Measurements from ENCODE around the gene ZBTB20.
A peak's percentile ranks its signal among the peaks of the same experiment; 100 is the strongest.

The ZBTB20 gene

DNA sequence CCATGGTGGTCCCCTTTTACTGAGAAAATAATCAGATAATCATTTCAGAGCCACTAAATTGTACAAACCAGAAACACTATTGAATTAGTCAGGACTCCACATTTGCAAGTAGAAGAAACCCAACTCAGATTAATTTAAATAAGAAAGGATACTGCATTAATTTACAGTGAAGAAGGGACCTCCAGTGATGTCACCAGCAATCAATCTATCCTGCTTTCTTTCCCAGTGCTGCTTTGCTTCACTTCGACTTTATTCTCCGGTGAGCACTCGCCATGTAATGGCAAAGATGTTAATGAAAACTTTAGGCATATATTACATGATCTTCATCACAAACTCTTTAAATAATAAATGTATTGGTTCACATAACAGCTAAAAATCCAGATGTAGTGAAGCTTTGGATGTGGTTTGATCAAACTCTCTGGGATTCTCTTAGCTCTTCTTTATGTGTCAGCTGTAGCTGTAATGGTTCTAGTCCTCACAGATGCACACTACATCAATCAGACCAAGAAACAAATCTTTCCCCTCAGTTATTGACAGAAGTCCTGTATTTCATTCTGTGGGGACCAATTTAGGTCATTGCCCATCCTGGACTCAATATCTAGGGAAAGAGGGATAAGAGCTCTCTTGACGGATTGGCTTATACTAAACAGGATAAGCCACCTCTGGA, 14.2 kb upstream of the ZBTB20 start:
- no peaks in the 10 kb centered on the region for H4K20me1 ChIP-seq (ENCODE audit: insufficient read depth, low read length)
- H3K27me3 ChIP-seq (replicated peaks; ENCODE audit: insufficient read depth, low read length) = no peaks in the 10 kb centered on the region
- H3K9ac ChIP-seq (ENCODE audit: low read length) = no peak overlapping the region
- no peaks in the 10 kb centered on the region for H3K79me2 ChIP-seq (ENCODE audit: low read length)
- TF ChIP-seq, protein P1, sequence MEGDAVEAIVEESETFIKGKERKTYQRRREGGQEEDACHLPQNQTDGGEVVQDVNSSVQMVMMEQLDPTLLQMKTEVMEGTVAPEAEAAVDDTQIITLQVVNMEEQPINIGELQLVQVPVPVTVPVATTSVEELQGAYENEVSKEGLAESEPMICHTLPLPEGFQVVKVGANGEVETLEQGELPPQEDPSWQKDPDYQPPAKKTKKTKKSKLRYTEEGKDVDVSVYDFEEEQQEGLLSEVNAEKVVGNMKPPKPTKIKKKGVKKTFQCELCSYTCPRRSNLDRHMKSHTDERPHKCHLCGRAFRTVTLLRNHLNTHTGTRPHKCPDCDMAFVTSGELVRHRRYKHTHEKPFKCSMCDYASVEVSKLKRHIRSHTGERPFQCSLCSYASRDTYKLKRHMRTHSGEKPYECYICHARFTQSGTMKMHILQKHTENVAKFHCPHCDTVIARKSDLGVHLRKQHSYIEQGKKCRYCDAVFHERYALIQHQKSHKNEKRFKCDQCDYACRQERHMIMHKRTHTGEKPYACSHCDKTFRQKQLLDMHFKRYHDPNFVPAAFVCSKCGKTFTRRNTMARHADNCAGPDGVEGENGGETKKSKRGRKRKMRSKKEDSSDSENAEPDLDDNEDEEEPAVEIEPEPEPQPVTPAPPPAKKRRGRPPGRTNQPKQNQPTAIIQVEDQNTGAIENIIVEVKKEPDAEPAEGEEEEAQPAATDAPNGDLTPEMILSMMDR (IDR thresholded peaks at IDR 0.05; ENCODE audit: low read length) = no peak
- no peak for TF ChIP-seq EZH2phosphoT487 (IDR thresholded peaks at IDR 0.05; ENCODE audit: low read length)
- TF ChIP-seq EZH2 (optimal IDR thresholded peaks at IDR 0.05; ENCODE audit: low read depth, low read length) = no peak
- no peak for DNase-seq
- no peaks in the 10 kb centered on the region for H3K9me3 ChIP-seq (replicated peaks; ENCODE audit: insufficient read depth, low read length)
- H3K9me2 ChIP-seq (replicated peaks; ENCODE audit: insufficient read depth, low read length) = no peaks in the 10 kb centered on the region
- no peak overlapping the region for H2AFZ ChIP-seq (ENCODE audit: low read length)
- no peak overlapping the region for H3K27ac ChIP-seq (ENCODE audit: low read length)
- no peaks in the 10 kb centered on the region for H3K36me3 ChIP-seq (replicated peaks; ENCODE audit: insufficient read depth, low read length)
- no peak overlapping the region for H3K4me3 ChIP-seq (ENCODE audit: low read length)
- no peak overlapping the region for H3K4me2 ChIP-seq (ENCODE audit: low read depth, low read length)
- peaks cover 14% of the 10 kb centered on the region for H3K4me1 ChIP-seq (ENCODE audit: low read length)
- H3F3A ChIP-seq (ENCODE audit: insufficient read depth, low read length) = no peaks in the 10 kb centered on the region

DNA sequence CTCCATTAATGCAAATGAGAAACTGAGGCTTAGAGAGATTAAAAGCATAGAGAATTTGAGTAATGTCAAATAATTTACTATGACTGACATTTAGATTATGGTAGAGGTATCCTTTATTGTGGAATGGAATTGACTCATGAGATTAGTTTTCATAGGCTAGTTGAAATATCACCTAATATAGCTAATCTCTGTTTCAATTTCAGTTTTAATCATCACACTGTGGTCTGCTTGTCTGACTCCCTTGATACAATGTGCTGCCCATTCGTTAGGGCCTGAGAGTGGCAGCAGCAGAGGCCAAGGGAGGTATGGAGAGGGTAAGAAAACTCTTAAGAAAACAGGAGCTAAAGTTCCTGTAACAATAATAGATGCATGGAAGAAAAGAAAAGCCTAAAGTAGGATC, 13.2 kb upstream of the ZBTB20 start:
- peaks cover 11% of the 10 kb centered on the region for H3K4me1 ChIP-seq (ENCODE audit: low read length)
- peak overlapping the region; percentile 22; the same call in 1 of the 2 replicates for H3K27ac ChIP-seq (ENCODE audit: low read length)
- H3F3A ChIP-seq (ENCODE audit: insufficient read depth, low read length) = no peaks in the 10 kb centered on the region
- no peaks in the 10 kb centered on the region for H3K9me3 ChIP-seq (replicated peaks; ENCODE audit: insufficient read depth, low read length)
- peak overlapping the region; percentile 32 for H2AFZ ChIP-seq (ENCODE audit: low read length)
- no peaks in the 10 kb centered on the region for H3K36me3 ChIP-seq (replicated peaks; ENCODE audit: insufficient read depth, low read length)
- H3K27me3 ChIP-seq (replicated peaks; ENCODE audit: insufficient read depth, low read length) = no peaks in the 10 kb centered on the region
- H4K20me1 ChIP-seq (ENCODE audit: insufficient read depth, low read length) = no peaks in the 10 kb centered on the region
- no peaks in the 10 kb centered on the region for H3K79me2 ChIP-seq (ENCODE audit: low read length)
- H3K4me3 ChIP-seq (ENCODE audit: low read length) = no peak overlapping the region
- no peak overlapping the region for H3K9ac ChIP-seq (ENCODE audit: low read length)
- H3K4me2 ChIP-seq (ENCODE audit: low read depth, low read length) = peak overlapping the region; percentile 41
- H3K9me2 ChIP-seq (replicated peaks; ENCODE audit: insufficient read depth, low read length) = no peaks in the 10 kb centered on the region
- peak; percentile 63 for DNase-seq
- TF ChIP-seq EZH2phosphoT487 (IDR thresholded peaks at IDR 0.05; ENCODE audit: low read length) (no peak), EZH2 (optimal IDR thresholded peaks at IDR 0.05; ENCODE audit: low read depth, low read length) (no peak)
- TF ChIP-seq, protein P1 (IDR thresholded peaks at IDR 0.05; ENCODE audit: low read length) = no peak

DNA sequence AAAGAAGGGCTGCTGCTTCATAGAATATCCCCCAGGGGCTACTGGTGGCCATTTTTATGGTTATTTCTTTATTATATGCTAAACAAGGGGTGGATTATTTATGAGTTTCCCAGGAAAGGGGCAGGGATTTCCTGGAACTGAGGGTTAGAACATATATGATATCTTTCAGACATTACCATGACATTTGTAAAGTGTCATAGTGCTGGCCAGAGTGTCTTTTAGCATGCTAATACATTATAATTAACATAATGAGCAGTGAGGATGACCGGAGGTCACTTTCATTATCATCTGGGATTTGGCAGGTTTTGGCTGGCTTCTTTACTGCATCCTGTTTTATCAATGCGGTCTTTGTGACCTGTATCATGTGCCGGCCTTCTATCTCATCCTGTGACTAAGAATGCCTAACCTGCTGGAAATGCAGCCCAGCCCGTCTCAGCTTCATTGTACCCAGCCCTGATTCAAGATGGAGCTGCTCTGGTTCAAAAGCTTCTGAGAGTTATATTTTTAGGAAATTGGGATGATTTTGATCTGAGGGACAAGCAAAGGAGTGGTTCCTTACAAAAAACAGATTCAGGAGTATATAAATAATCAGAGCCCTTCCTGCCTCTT, 9.1 kb upstream of the ZBTB20 start:
- Histone ChIP-seq H3K36me3 (replicated peaks; ENCODE audit: insufficient read depth, low read length) (no peaks in the 10 kb centered on the region), H3K27ac (ENCODE audit: low read length) (no peak overlapping the region), H2AFZ (ENCODE audit: low read length) (no peak overlapping the region), H3K27me3 (replicated peaks; ENCODE audit: insufficient read depth, low read length) (no peaks in the 10 kb centered on the region), H3K79me2 (ENCODE audit: low read length) (no peaks in the 10 kb centered on the region), H3F3A (ENCODE audit: insufficient read depth, low read length) (no peaks in the 10 kb centered on the region), H3K9ac (ENCODE audit: low read length) (no peak overlapping the region), H3K9me3 (replicated peaks; ENCODE audit: insufficient read depth, low read length) (no peaks in the 10 kb centered on the region), H3K4me3 (ENCODE audit: low read length) (no peak overlapping the region), H3K4me2 (ENCODE audit: low read depth, low read length) (no peak overlapping the region), H4K20me1 (ENCODE audit: insufficient read depth, low read length) (no peaks in the 10 kb centered on the region), H3K4me1 (ENCODE audit: low read length) (peaks cover 6% of the 10 kb centered on the region), H3K9me2 (replicated peaks; ENCODE audit: insufficient read depth, low read length) (no peaks in the 10 kb centered on the region)
- no peak for TF ChIP-seq EZH2phosphoT487 (IDR thresholded peaks at IDR 0.05; ENCODE audit: low read length)
- TF ChIP-seq, protein P1 (IDR thresholded peaks at IDR 0.05; ENCODE audit: low read length) = no peak
- TF ChIP-seq EZH2 (optimal IDR thresholded peaks at IDR 0.05; ENCODE audit: low read depth, low read length) = no peak
- DNase-seq = no peak

Measured in MM.1S (cell line).